ENCODE data around the gene AP3D1. TPM values are rescaled to one million over a fixed set of nuclear protein-coding genes. Genes with fewer than 3 reads are reported as not detected.

The AP3D1 gene
- total and polyA plus RNA-seq, 7 experiments from 2014 or later, result 12.3 to 106 (median 78.3) TPM

GRCh38 chr19:2055931-2056836 is 95.2 kb downstream of the AP3D1 start:
- H3K4me1 Mint-ChIP-seq, result peaks cover 23 to 70% (median 40%) of the 10 kb centered on the region in 7 donors
- DNase-seq (no peak), ATAC-seq (no peak)
- H3K27me3 Mint-ChIP-seq, result no peaks in the 10 kb centered on the region
- Histone ChIP-seq H3K27ac (ENCODE audit: low read depth, low read length) (peak overlapping the region; percentile 99), H3K4me1 (ENCODE audit: control insufficient read depth in 2 of 2, insufficient read depth in 2 of 2, low read length in 2 of 2) (peaks cover 46 to 69% of the 10 kb centered on the region in 2 donors), H3K4me3 (ENCODE audit: low read length) (no peak overlapping the region), H3K27me3 (ENCODE audit: control insufficient read depth in 2 of 2, insufficient read depth in 2 of 2, low read length in 2 of 2) (no peaks in the 10 kb centered on the region), H3K9me3 (ENCODE audit: control insufficient read depth in 2 of 3, low read length in 3 of 3) (no peaks in the 10 kb centered on the region), H3K36me3 (ENCODE audit: control insufficient read depth in 2 of 3, insufficient read depth in 3 of 3, low read length in 3 of 3) (no peaks in the 10 kb centered on the region)
- CTCF ChIA-PET, result no interaction called here
- POLR2A ChIA-PET, result interaction anchor here (0.6 to 1.7 kb wide), 7 partner anchors 12 to 133 kb away, joined by 3 to 10 read pairs (median 4); no protein-coding TSS in a partner anchor
- intact Hi-C loops (cut with micrococcal nuclease), result no loop called here
- H3K36me3 Mint-ChIP-seq, result no peaks in the 10 kb centered on the region
- H3K27ac Mint-ChIP-seq, result peak overlapping the region; percentile 78 to 95 (median 92)
- peak overlapping the region; percentile 49 to 83 (median 73) for H3K4me3 Mint-ChIP-seq
- H3K9me3 Mint-ChIP-seq, result peaks cover 0 to 4% (median 0%) of the 10 kb centered on the region in 11 donors

GRCh38 chr19:2054763-2055162 is 96.6 kb downstream of the AP3D1 start:
- ATAC-seq (no peak), DNase-seq (no peak)
- Histone ChIP-seq H3K36me3 (ENCODE audit: control insufficient read depth in 2 of 3, insufficient read depth in 3 of 3, low read length in 3 of 3) (peaks cover 0 to 6% (median 0%) of the 10 kb centered on the region in 3 experiments), H3K27ac (ENCODE audit: low read depth, low read length) (peak overlapping the region; percentile 99), H3K4me3 (ENCODE audit: low read length) (no peak overlapping the region), H3K4me1 (ENCODE audit: control insufficient read depth in 2 of 2, insufficient read depth in 2 of 2, low read length in 2 of 2) (peaks cover 35 to 60% of the 10 kb centered on the region in 2 donors), H3K27me3 (ENCODE audit: control insufficient read depth in 2 of 2, insufficient read depth in 2 of 2, low read length in 2 of 2) (no peaks in the 10 kb centered on the region), H3K9me3 (ENCODE audit: control insufficient read depth in 2 of 3, low read length in 3 of 3) (no peaks in the 10 kb centered on the region)
- CTCF ChIA-PET, result interaction anchor here (0.7 kb wide), 1 partner anchor 483 kb away, joined by 3 read pairs; no protein-coding TSS in a partner anchor
- Mint-ChIP-seq H3K4me3 (peak overlapping the region in 9 of 10 donors; percentile 29 to 72 (median 62)), H3K27ac (peak overlapping the region; percentile 78 to 95 (median 89)), H3K27me3 (no peaks in the 10 kb centered on the region), H3K36me3 (peaks cover 0 to 3% (median 0%) of the 10 kb centered on the region in 5 donors), H3K4me1 (peaks cover 14 to 62% (median 35%) of the 10 kb centered on the region in 7 donors), H3K9me3 (no peaks in the 10 kb centered on the region)
- intact Hi-C loops (cut with micrococcal nuclease), result loop anchor here in 1 of 2 donors (5.0 kb wide), 1 partner anchor 192 kb away; the partner anchor contains the start of gene KLF16
- POLR2A ChIA-PET, result interaction anchor here (0.6 to 1.1 kb wide), 4 partner anchors 14 to 1311 kb away, joined by 3 to 4 read pairs (median 4); no protein-coding TSS in a partner anchor

- peak overlapping the region in 1 of 10 donors; percentile 13 for H3K4me3 Mint-ChIP-seq
- H3K27me3 Mint-ChIP-seq, result no peaks in the 10 kb centered on the region
- CTCF ChIA-PET, result interaction anchor here (0.6 to 0.7 kb wide), 3 partner anchors 30 to 482 kb away, joined by 3 to 4 read pairs (median 3); no protein-coding TSS in a partner anchor
- Histone ChIP-seq H3K9me3 (ENCODE audit: control insufficient read depth in 2 of 3, low read length in 3 of 3) (no peaks in the 10 kb centered on the region), H3K27ac (ENCODE audit: low read depth, low read length) (peak overlapping the region; percentile 90), H3K27me3 (ENCODE audit: control insufficient read depth in 2 of 2, insufficient read depth in 2 of 2, low read length in 2 of 2) (no peaks in the 10 kb centered on the region), H3K4me3 (ENCODE audit: low read length) (no peak overlapping the region), H3K4me1 (ENCODE audit: control insufficient read depth in 2 of 2, insufficient read depth in 2 of 2, low read length in 2 of 2) (peaks cover 43 to 60% of the 10 kb centered on the region in 2 donors), H3K36me3 (ENCODE audit: control insufficient read depth in 2 of 3, insufficient read depth in 3 of 3, low read length in 3 of 3) (peaks cover 0 to 14% (median 0%) of the 10 kb centered on the region in 3 experiments)
- intact Hi-C loops (cut with micrococcal nuclease), result loop anchor here in 1 of 2 donors (5.0 kb wide), 1 partner anchor 191 kb away; the partner anchor contains the start of gene KLF16
- DNase-seq (no peak), ATAC-seq (no peak)
- peaks cover 0 to 4% (median 0%) of the 10 kb centered on the region in 5 donors for H3K36me3 Mint-ChIP-seq
- H3K4me1 Mint-ChIP-seq, result peaks cover 14 to 63% (median 40%) of the 10 kb centered on the region in 7 donors
- POLR2A ChIA-PET, result interaction anchor here (0.5 to 2.7 kb wide), 8 partner anchors 9 to 41 kb away, joined by 3 to 28 read pairs (median 6); partner anchors contain the start of gene MOB3A
- peak overlapping the region in 7 of 9 donors; percentile 72 to 94 (median 89) for H3K27ac Mint-ChIP-seq
- no peaks in the 10 kb centered on the region for H3K9me3 Mint-ChIP-seq
Observed at GRCh38 chr19:2053601-2054389, 97.6 kb downstream of the AP3D1 start.

GRCh38 chr19:2051773-2052704 is 99.3 kb downstream of the AP3D1 start:
- Mint-ChIP-seq H3K9me3 (no peaks in the 10 kb centered on the region), H3K4me3 (peak overlapping the region; percentile 61 to 86 (median 79)), H3K27ac (peak overlapping the region; percentile 87 to 96 (median 94)), H3K4me1 (peaks cover 9 to 59% (median 37%) of the 10 kb centered on the region in 7 donors), H3K27me3 (no peaks in the 10 kb centered on the region), H3K36me3 (peaks cover 0 to 4% (median 0%) of the 10 kb centered on the region in 5 donors)
- Histone ChIP-seq H3K4me3 (ENCODE audit: low read length) (peak overlapping the region; percentile 15), H3K36me3 (ENCODE audit: control insufficient read depth in 2 of 3, insufficient read depth in 3 of 3, low read length in 3 of 3) (peaks cover 0 to 31% (median 7%) of the 10 kb centered on the region in 3 experiments), H3K4me1 (ENCODE audit: control insufficient read depth in 2 of 2, insufficient read depth in 2 of 2, low read length in 2 of 2) (peaks cover 46 to 60% of the 10 kb centered on the region in 2 donors), H3K9me3 (ENCODE audit: control insufficient read depth in 2 of 3, low read length in 3 of 3) (no peaks in the 10 kb centered on the region), H3K27me3 (ENCODE audit: control insufficient read depth in 2 of 2, insufficient read depth in 2 of 2, low read length in 2 of 2) (no peaks in the 10 kb centered on the region), H3K27ac (ENCODE audit: low read depth, low read length) (peak overlapping the region; percentile 90)
- CTCF ChIA-PET, result interaction anchor here (0.9 to 2.0 kb wide), 7 partner anchors 9 to 45 kb away, joined by 3 to 10 read pairs (median 3); partner anchors contain the start of gene IZUMO4
- intact Hi-C loops (cut with micrococcal nuclease), result loop anchor here (1.0 to 5.0 kb wide), 10 partner anchors 9 to 190 kb away; partner anchors contain the start of genes AP3D1 (in 1 of the 2), IZUMO4 (in 1 of the 2), KLF16 (in 1 of the 2) and MOB3A (in 1 of the 2)
- DNase-seq (peak in 8 of 9 donors; percentile 36 to 78 (median 53)), ATAC-seq (peak; percentile 38)
- POLR2A ChIA-PET, result interaction anchor here (0.6 to 2.7 kb wide), 24 partner anchors 9 to 425 kb away, joined by 3 to 42 read pairs (median 4); partner anchors contain the start of gene MOB3A

GRCh38 chr19:2050991-2051772 is 100.2 kb downstream of the AP3D1 start, which contains the start of gene MKNK2:
TSS of gene MKNK2 (minus strand) at chr19:2051244. CDS start at chr19:2050851, 393 bp downstream.
- Histone ChIP-seq H3K36me3 (ENCODE audit: control insufficient read depth in 2 of 3, insufficient read depth in 3 of 3, low read length in 3 of 3) (peaks cover 0 to 39% (median 9%) of the 10 kb centered on the region in 3 experiments), H3K4me1 (ENCODE audit: control insufficient read depth in 2 of 2, insufficient read depth in 2 of 2, low read length in 2 of 2) (peaks cover 45 to 58% of the 10 kb centered on the region in 2 donors), H3K27ac (ENCODE audit: low read depth, low read length) (peak within 1 kb of the TSS; percentile 90), H3K27me3 (ENCODE audit: control insufficient read depth in 2 of 2, insufficient read depth in 2 of 2, low read length in 2 of 2) (no peaks in the 10 kb centered on the region), H3K9me3 (ENCODE audit: control insufficient read depth in 2 of 3, low read length in 3 of 3) (no peaks in the 10 kb centered on the region), H3K4me3 (ENCODE audit: low read length) (peak within 1 kb of the TSS; percentile 98)
- intact Hi-C loops (cut with micrococcal nuclease), result loop anchor here (1.0 to 5.0 kb wide), 11 partner anchors 9 to 189 kb away; partner anchors contain the start of genes AP3D1 (in 1 of the 2), IZUMO4 (in 1 of the 2), KLF16 (in 1 of the 2) and MOB3A (in 1 of the 2)
- Mint-ChIP-seq H3K9me3 (no peaks in the 10 kb centered on the region), H3K27ac (peak within 1 kb of the TSS; percentile 87 to 96 (median 94)), H3K4me1 (peaks cover 9 to 57% (median 30%) of the 10 kb centered on the region in 7 donors), H3K4me3 (peak within 1 kb of the TSS; percentile 83 to 90 (median 86)), H3K27me3 (no peaks in the 10 kb centered on the region), H3K36me3 (peaks cover 0 to 4% (median 0%) of the 10 kb centered on the region in 5 donors)
- DNase-seq (peak; percentile 89 to 100 (median 94)), ATAC-seq (peak; percentile 91)
- POLR2A ChIA-PET, result interaction anchor here (0.6 to 2.7 kb wide), 17 partner anchors 10 to 426 kb away, joined by 3 to 42 read pairs (median 6); partner anchors contain the start of gene MOB3A
- CTCF ChIA-PET, result interaction anchor here (1.2 to 2.0 kb wide), 3 partner anchors 9 to 46 kb away, joined by 3 to 8 read pairs (median 6); partner anchors contain the start of gene IZUMO4
